Effector memory CD4-positive, alpha-beta T cell (primary cell): ENCODE results near the gene SHB.
A peak's percentile ranks its signal among the peaks of the same experiment; 100 is the strongest.

Experiments used
- DNase-seq, 3 donors: peaks; one replicate each; pipeline ENCODE4 v3.0.0-alpha.2; 2020
- H3K27ac ChIP-seq: 2 replicates; pipeline ENCODE4 v1.7.0; 2013; ENCODE audit warnings: mild to moderate bottlenecking, low read length, moderate library complexity; ENCODE audit not compliant: insufficient read depth, poor library complexity, severe bottlenecking
- H3K27me3 ChIP-seq: replicated peaks from 2 replicates; pipeline ENCODE4 v1.7.0; 2013; ENCODE audit warnings: mild to moderate bottlenecking, low read length; ENCODE audit not compliant: insufficient read depth, control insufficient read depth, poor library complexity, severe bottlenecking
- H3K36me3 ChIP-seq: 2 replicates; pipeline ENCODE4 v1.7.0; 2013; ENCODE audit warnings: mild to moderate bottlenecking, low read length, moderate library complexity; ENCODE audit not compliant: control insufficient read depth, insufficient read depth
- H3K4me1 ChIP-seq: 2 replicates; pipeline ENCODE4 v1.7.0; 2013; ENCODE audit warnings: low read length, mild to moderate bottlenecking; ENCODE audit not compliant: control insufficient read depth, insufficient read depth, poor library complexity, severe bottlenecking
- H3K4me3 ChIP-seq: 2 replicates; pipeline ENCODE4 v1.7.0; 2013; ENCODE audit warnings: low read length, low read depth, mild to moderate bottlenecking; ENCODE audit not compliant: insufficient read depth, poor library complexity, severe bottlenecking
- H3K9me3 ChIP-seq: 2 replicates; pipeline ENCODE4 v1.7.0; 2013; ENCODE audit warnings: mild to moderate bottlenecking, low read length, moderate library complexity; ENCODE audit not compliant: control insufficient read depth

SHB gene

DNA sequence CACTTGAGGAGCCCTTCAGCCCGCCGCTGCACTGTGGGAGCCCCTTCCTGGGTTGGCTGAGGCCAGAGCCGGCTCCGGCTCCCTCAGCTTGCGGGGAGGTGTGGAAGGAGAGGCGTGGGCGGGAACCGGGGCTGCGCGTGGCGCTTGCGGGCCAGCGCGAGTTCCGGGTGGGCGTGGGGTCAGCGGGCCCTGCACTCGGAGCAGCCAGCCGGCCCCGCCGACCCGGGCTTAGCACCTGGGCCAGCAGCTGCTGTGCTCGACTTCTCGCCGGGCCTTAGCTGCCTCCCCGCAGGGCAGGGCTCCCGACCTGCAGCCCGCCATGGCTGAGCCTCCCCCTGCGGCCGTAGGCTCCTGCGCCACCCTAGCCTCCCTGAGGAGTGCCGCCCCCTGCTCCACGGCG, 6.2 kb upstream of the SHB start:
- no peak overlapping the region for H3K4me3 ChIP-seq
- no peaks in the 10 kb centered on the region for H3K9me3 ChIP-seq
- H3K36me3 ChIP-seq, result no peaks in the 10 kb centered on the region
- no peaks in the 10 kb centered on the region for H3K27me3 ChIP-seq
- peaks cover 2% of the 10 kb centered on the region for H3K4me1 ChIP-seq
- DNase-seq, result no peak
- H3K27ac ChIP-seq, result no peak overlapping the region

GRCh38 chr9:38074441-38074961, 5.5 kb upstream of the SHB start:
- no peak for DNase-seq
- Histone ChIP-seq H3K36me3 (no peaks in the 10 kb centered on the region), H3K4me1 (peaks cover 6% of the 10 kb centered on the region), H3K27me3 (no peaks in the 10 kb centered on the region), H3K27ac (no peak overlapping the region), H3K4me3 (no peak overlapping the region), H3K9me3 (no peaks in the 10 kb centered on the region)

DNA sequence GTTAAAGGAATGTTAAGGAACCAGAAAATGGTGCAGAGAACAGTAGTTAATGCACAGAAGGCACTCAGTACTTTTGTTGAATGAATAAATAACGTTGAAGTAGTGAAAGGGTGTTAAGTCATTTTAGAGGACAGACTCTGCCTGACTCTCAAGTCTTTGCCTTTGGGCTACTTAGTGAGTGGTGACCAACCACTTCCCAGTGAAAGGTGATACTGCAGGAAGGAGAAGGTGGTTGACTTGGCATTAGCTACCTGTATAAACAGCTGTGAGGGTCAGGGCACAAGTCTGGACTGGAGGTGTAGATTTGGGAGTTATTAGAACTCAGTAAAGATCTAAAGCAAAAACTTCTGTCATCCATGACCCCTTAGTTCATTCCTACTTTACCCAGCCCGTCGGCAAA, 4.9 kb upstream of the SHB start:
- Histone ChIP-seq H3K4me1 (peaks cover 7% of the 10 kb centered on the region), H3K36me3 (no peaks in the 10 kb centered on the region), H3K4me3 (no peak overlapping the region), H3K27me3 (no peaks in the 10 kb centered on the region), H3K9me3 (no peaks in the 10 kb centered on the region), H3K27ac (no peak overlapping the region)
- DNase-seq, result no peak

DNA sequence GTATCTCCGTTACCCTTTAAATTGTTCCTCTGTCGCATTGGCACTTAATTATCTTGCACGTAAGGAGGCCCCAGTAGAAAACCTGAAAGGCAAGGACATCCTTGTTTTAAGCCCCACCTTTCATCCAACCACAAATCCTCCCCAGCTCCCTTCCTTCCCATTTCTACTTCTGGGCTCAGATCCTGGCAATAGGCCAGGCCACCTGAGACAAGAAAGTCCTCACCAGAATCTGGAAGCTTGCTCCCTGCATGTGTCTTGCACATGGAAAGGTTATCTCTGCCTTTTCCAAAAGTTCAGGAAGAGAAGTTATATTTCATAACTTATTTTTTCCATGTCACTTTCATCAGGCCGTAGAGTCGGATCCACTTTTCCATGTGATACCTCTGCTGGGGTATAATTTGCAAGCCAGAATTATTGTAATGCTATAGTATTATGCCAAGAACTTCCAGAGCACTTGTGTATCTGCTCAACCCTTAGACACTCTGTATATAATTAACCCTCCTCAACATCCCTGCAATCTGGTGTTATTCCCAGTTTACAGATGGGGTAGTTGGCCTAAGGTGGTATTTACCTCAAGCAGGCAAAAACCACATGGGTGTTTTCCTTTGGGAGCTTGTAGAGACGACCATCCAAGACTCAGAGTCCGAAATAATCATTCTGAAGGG, 2.6 kb upstream of the SHB start:
- H3K4me1 ChIP-seq, result peaks cover 21% of the 10 kb centered on the region
- no peaks in the 10 kb centered on the region for H3K27me3 ChIP-seq
- no peaks in the 10 kb centered on the region for H3K9me3 ChIP-seq
- H3K4me3 ChIP-seq, result no peak overlapping the region
- no peak overlapping the region for H3K27ac ChIP-seq
- H3K36me3 ChIP-seq, result no peaks in the 10 kb centered on the region
- no peak for DNase-seq

DNA sequence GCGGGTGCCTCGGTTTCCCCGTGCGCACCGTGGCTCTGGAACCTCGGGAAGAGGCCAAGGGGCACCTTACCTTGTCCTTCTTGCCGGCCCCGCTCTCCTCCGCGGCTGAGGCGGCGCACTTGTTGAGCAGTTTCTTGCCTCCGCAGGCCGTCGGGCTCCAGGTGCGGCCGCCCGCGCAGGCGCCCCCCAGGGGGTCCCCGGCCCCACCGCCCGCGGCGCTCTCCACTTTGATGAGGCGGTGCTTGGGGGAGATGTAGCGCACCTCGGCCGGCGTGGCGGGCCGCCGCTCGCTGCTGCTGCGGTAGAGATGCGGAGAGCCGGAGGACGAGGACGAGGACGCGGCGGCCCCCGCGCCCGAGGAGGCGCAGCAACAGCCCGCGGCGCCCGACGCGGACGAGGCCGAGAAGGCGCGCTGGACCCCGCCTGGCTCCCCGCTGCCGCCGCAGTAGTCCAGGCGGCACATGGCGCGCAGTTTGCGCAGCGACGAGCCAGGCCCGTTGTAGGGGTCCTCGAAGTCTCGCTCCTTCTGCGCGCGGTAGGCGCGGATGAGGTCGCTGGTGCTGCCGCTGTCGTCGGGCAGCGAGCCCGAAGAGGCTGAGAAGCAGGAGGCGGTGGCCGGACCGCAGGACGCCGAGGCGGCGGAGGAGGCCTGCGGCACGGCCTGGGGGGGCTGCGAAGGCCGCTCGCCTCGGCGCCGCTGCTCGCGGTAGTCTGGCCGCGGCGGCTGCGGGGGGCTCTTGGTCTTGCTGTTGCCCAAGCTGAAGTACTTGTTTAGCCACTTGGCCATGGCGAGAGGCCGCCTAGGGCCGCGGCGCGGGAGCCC, 957 bp downstream of the SHB start:
- Histone ChIP-seq H3K4me1 (peaks cover 21% of the 10 kb centered on the region), H3K9me3 (no peaks in the 10 kb centered on the region), H3K4me3 (peak overlapping the region; percentile 76), H3K36me3 (no peaks in the 10 kb centered on the region), H3K27me3 (no peaks in the 10 kb centered on the region), H3K27ac (no peak overlapping the region)
- no peak for DNase-seq

DNA sequence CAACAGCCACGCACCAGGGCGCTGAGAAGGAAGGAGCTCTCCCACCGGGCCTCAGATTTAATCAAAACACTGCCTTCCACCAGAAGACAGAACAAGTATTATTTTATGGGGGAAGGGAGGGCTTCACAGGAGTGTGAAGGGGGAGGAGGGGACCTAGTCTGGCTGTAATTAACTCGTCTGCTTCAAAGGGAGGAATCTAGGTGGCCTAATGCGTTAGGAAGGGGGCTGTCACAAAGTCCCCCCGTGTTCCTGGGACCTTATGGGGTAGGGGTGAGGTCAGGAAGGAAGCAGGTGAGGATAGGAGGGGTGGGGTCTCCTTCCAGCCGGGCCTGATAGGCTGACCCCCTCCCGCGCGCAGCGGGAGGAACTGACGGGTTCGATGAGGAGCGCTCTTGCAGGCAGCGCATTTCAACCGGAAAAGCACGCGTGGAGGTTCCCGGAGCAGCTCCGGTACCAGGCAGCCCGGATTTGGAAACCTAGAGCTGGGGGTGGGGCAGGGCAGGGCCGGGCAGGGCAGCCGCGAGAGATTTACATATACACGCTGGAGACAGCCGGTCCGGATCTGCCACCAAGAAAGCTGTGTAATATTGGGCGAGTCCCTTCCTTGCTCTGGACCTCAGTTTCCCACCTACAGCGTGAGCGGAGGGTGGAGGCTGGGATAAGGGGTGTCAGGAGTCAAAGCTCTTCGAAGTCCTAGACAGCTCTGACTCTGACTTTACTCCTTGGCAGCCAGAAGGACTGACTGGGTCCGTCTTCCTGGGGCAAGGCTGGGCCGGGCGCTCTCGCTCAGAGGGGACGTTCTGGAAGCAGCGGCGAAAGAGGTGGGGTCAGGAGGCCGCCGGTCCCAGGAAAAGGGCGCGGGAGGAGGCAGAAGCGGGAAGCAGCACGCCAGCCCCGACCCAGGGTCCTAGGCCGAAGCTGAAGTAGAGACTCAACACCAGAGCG, 1.8 kb downstream of the SHB start:
- Histone ChIP-seq H3K27ac (no peak overlapping the region), H3K36me3 (no peaks in the 10 kb centered on the region), H3K4me1 (peaks cover 21% of the 10 kb centered on the region), H3K27me3 (no peaks in the 10 kb centered on the region), H3K9me3 (no peaks in the 10 kb centered on the region), H3K4me3 (peak overlapping the region; percentile 76)
- no peak for DNase-seq

DNA sequence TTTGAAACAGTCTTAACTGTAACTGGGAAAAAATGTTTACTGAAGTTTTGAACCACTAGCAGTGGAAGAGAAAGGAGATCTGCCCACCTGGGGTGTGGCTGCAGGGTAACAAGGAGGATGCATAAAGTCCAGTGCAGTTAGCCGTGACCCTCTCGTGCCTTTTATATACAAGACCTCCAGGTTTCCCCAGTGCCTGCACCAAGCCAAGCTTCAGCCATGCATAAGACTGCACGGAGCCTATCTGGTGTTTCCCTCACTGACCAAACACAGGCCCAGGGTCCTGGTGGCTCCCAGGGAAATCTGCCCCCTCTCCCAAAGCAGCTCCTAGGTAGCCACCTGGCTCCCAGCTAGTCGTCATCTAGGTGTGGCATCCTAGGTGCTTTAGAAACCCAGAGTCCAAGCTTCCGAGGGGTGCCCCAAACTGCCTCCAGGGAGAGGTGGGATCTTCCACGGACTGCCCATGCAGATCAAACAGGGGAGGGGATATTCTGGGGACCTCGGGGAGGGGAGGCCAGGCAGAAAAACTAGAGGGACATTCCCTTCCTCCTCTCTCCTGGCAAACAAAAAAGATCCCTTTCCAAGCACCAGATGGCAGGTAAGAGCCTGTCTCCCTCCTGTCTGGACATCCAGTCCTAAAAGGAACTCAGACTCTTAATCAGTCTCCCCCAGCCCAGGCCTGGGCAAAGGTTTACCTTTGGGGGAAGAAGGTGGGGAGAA, 2.7 kb downstream of the SHB start:
- Histone ChIP-seq H3K9me3 (no peaks in the 10 kb centered on the region), H3K4me3 (no peak overlapping the region), H3K27ac (no peak overlapping the region), H3K27me3 (no peaks in the 10 kb centered on the region), H3K36me3 (no peaks in the 10 kb centered on the region), H3K4me1 (peaks cover 21% of the 10 kb centered on the region)
- DNase-seq, result no peak

DNA sequence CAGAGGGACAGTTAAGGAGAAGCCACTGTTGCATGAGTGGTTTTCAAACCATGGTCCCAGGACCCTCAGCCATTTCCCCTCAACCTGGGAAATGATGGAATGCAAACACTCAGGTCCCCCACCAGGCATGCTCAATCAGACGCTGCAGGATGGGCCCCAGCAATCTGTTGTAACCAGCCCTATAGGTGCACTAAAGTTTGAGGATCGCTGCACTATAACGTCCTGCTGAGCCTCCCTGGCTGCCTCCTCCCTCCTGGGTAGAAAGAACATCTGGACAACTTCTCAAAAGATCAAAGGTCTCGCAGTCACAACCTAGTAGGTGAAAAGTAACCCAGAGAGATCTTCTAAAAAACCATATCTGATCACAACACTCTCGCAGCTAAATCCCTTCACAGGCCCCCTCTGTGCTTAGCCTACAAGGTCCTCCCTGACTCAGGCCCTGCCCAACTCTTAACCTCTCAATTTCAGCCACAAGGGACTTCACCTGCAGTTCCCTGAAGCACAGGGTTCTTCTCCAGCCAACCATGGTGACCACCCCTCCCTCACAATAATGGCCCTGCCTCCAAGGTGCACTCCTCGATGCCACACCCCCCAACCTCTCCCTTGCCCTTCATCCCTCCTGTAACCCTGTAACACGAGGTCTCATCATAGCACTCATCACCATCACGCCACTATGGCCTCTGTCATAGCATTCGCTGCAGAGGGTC, 3.5 kb downstream of the SHB start:
- DNase-seq, result no peak
- peaks cover 21% of the 10 kb centered on the region for H3K4me1 ChIP-seq
- no peaks in the 10 kb centered on the region for H3K9me3 ChIP-seq
- H3K36me3 ChIP-seq, result no peaks in the 10 kb centered on the region
- no peaks in the 10 kb centered on the region for H3K27me3 ChIP-seq
- no peak overlapping the region for H3K27ac ChIP-seq
- no peak overlapping the region for H3K4me3 ChIP-seq

DNA sequence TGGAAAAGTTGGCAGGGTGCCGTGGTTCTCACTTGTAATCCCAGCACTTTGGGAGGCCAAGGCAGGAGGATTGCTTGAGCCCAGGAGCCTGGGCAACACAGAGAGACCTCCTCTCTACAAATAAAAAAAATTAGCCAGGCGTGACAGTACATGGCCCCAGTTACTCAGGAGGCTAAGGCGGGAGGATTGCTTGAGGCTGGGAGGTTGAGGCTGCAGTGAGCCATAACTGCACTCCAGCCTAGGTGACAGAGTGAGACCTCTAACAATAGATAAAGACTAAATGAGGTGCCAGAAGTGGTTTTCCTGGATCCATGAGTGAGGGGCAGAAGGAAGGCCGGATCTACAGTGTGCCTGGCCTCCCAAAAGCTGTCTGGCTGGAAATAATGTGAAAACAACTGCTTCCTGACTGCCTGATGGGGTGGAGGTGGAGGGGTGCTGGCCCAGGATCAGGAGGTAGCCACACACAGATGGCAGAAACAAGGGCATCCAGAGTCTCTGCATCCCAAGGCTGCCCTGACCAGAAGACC, 4.1 kb downstream of the SHB start:
- Histone ChIP-seq H3K27me3 (no peaks in the 10 kb centered on the region), H3K4me3 (no peak overlapping the region), H3K27ac (no peak overlapping the region), H3K4me1 (peaks cover 18% of the 10 kb centered on the region), H3K36me3 (no peaks in the 10 kb centered on the region), H3K9me3 (no peaks in the 10 kb centered on the region)
- DNase-seq, result no peak
